Neural cell (in vitro differentiated cells): ENCODE results near the gene NELFA. TPM values are rescaled to one million over a fixed set of nuclear protein-coding genes. Genes with fewer than 3 reads are reported as not detected.

Experiments used
- H2AFZ ChIP-seq: fragments of 200-600, 300-800 bp; sonication (generic), shearing (Covaris generic); 2 replicates; pipeline ENCODE4 v1.6.0; 2014; ENCODE audit warnings: low read depth, mild to moderate bottlenecking, antibody characterized with exemption, low read length, moderate library complexity
- H3F3A ChIP-seq: fragments of 200-600 bp; shearing (Covaris generic); 2 replicates; pipeline ENCODE4 v1.6.1; 2016; ENCODE audit warnings: mild to moderate bottlenecking, moderate library complexity, mixed read lengths, antibody characterized with exemption, low read length; ENCODE audit not compliant: insufficient read depth, poor library complexity, severe bottlenecking
- H3K27ac ChIP-seq: fragments of 200-600, 300-800 bp; sonication (generic), shearing (Covaris generic); 2 replicates; pipeline ENCODE4 v1.5.1; 2014; ENCODE audit warnings: mild to moderate bottlenecking, low read length, moderate library complexity
- H3K27me3 ChIP-seq: fragments of 300-800, 200-600 bp; sonication (generic), shearing (Covaris generic); 2 replicates; pipeline ENCODE4 v1.6.0; 2014; ENCODE audit warnings: mild to moderate bottlenecking, low read depth, low read length, moderate library complexity; ENCODE audit not compliant: insufficient read depth
- H3K36me3 ChIP-seq: fragments of 300-800, 200-600 bp; sonication (generic), shearing (Covaris generic); 2 replicates; pipeline ENCODE4 v1.5.1; 2014; ENCODE audit warnings: mild to moderate bottlenecking, antibody characterized with exemption, low read length, moderate library complexity; ENCODE audit not compliant: insufficient read depth
- H3K4me2 ChIP-seq: fragments of 300-800, 200-600 bp; sonication (generic), shearing (Covaris generic); 2 replicates; pipeline ENCODE4 v1.6.0; 2014; ENCODE audit warnings: mild to moderate bottlenecking, low read length
- H3K4me3 ChIP-seq: fragments of 300-800, 200-600 bp; sonication (generic), shearing (Covaris generic); 2 replicates; pipeline ENCODE4 v1.5.1; 2014; ENCODE audit warnings: mild to moderate bottlenecking, low read length, moderate library complexity
- H3K79me2 ChIP-seq: fragments of 200-600 bp; shearing (Covaris generic); replicated peaks from 2 replicates; pipeline ENCODE4 v1.6.0; 2014; ENCODE audit warnings: mild to moderate bottlenecking, low read length, moderate library complexity; ENCODE audit not compliant: insufficient read depth
- H3K9ac ChIP-seq: fragments of 300-800, 200-600 bp; sonication (generic), shearing (Covaris generic); 2 replicates; pipeline ENCODE4 v1.6.1; 2016; ENCODE audit warnings: mild to moderate bottlenecking, low read length, mixed read lengths
- H3K9me2 ChIP-seq: fragments of 200-600 bp; shearing (Covaris generic); 2 replicates; pipeline ENCODE4 v1.6.1; 2016; ENCODE audit warnings: mild to moderate bottlenecking, low read length, mixed read lengths; ENCODE audit not compliant: insufficient read depth
- H3K9me3 ChIP-seq: fragments of 200-600, 300-800 bp; sonication (generic), shearing (Covaris generic); 2 replicates; pipeline ENCODE4 v1.6.1; 2016; ENCODE audit warnings: mild to moderate bottlenecking, mixed run types, low read length, moderate library complexity, mixed read lengths
- H4K20me1 ChIP-seq: fragments of 200-600 bp; shearing (Covaris generic); 2 replicates; pipeline ENCODE4 v1.6.1; 2016; ENCODE audit warnings: mild to moderate bottlenecking, mixed run types; ENCODE audit not compliant: insufficient read depth
- EP300 ChIP-seq: fragments of 450-650 bp; conservative IDR thresholded peaks from 2 replicates; pipeline ENCODE4 v1.6.1; 2014; ENCODE audit warnings: antibody characterized with exemption, mild to moderate bottlenecking, moderate library complexity; ENCODE audit not compliant: poor library complexity, severe bottlenecking
- EZH2 ChIP-seq: fragments of 200-600, 300-800 bp; shearing (Covaris generic), sonication (generic); IDR thresholded peaks from 2 replicates; pipeline ENCODE4 v1.6.1; 2014; ENCODE audit warnings: antibody characterized with exemption, low read length, borderline replicate concordance, mild to moderate bottlenecking; ENCODE audit not compliant: insufficient read depth, poor library complexity, severe bottlenecking
- MXI1 ChIP-seq: fragments of 450-650 bp; conservative IDR thresholded peaks from 2 replicates; pipeline ENCODE4 v1.6.1; 2014; ENCODE audit warnings: antibody characterized with exemption, mild to moderate bottlenecking; ENCODE audit not compliant: poor library complexity, severe bottlenecking
- POLR2AphosphoS5 ChIP-seq: IDR thresholded peaks from 2 replicates; pipeline ENCODE4 v1.6.1; 2012
- RAD21 ChIP-seq: fragments of 450-650 bp; conservative IDR thresholded peaks from 2 replicates; pipeline ENCODE4 v1.6.1; 2014; ENCODE audit warnings: antibody characterized with exemption, mild to moderate bottlenecking, moderate library complexity
- SMC3 ChIP-seq: fragments of 450-650 bp; conservative IDR thresholded peaks from 2 replicates; pipeline ENCODE4 v1.6.1; 2014; ENCODE audit warnings: antibody characterized with exemption, mild to moderate bottlenecking, moderate library complexity; ENCODE audit not compliant: poor library complexity
- TAF1 ChIP-seq: IDR thresholded peaks from 2 replicates; pipeline ENCODE4 v1.6.1; 2012; ENCODE audit warnings: low read depth
- polyA plus RNA-seq: library from polyadenylated mRNA; depleted of rRNA; stranded (reverse); fragments of >200 nt; gene quantifications from 2 replicates; pipeline ENCODE4 v1.2.3, GENCODE V29; 2014
- TF ChIP-seq, protein P1 (sequence below): IDR thresholded peaks from 2 replicates; pipeline ENCODE4 v1.6.1; 2012; ENCODE audit warnings: borderline replicate concordance
- TF ChIP-seq, protein P2 (sequence below): fragments of 450-650 bp; IDR thresholded peaks from 2 replicates; pipeline ENCODE4 v1.5.1; 2014; ENCODE audit warnings: antibody characterized with exemption, mild to moderate bottlenecking, moderate library complexity; ENCODE audit not compliant: poor library complexity, severe bottlenecking

The NELFA gene
- polyA plus RNA-seq, 1 donor from 2014 or later = 40.5 TPM

DNA sequence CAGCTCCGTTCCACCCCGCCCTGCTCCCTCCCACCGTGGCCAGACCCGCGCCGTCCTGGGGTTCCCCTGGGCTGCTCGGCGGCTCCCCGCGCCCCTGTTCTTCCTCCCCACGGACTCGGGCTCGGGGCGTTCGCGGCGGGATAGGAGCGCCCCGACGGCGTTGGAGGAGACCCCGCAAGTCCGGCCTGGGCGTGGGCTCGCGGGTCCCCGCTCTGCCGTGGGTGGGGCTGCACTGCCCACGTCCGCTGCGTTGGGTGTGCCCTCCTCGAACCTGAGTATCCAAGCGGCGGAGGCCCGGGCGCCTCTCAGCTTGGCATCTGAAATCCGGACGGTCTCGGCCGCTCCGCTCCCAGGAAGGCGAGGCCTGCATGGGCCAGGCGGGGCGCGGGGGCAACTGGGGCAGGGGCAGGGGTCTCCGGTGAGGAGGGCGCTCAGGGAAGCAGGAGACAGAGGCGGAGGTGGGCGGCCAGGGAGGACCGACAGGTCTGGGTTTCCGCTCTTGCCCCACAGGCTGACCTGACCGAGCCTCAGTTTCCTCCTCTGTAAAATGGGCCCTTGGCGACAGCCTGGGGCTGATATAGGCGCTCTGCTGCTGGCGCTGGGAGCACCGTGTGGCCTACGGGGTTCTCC, 38.4 kb upstream of the NELFA start:
- Histone ChIP-seq H3K79me2 (peaks cover 12% of the 10 kb centered on the region), H3K9me3 (no peaks in the 10 kb centered on the region), H3K9me2 (no peaks in the 10 kb centered on the region), H3K36me3 (no peaks in the 10 kb centered on the region), H2AFZ (no peak overlapping the region), H3K9ac (no peak overlapping the region), H3K4me3 (no peak overlapping the region), H3K4me2 (no peak overlapping the region), H3F3A (no peaks in the 10 kb centered on the region), H4K20me1 (no peaks in the 10 kb centered on the region), H3K27me3 (no peaks in the 10 kb centered on the region), H3K27ac (no peak overlapping the region)
- TF ChIP-seq, protein P1, sequence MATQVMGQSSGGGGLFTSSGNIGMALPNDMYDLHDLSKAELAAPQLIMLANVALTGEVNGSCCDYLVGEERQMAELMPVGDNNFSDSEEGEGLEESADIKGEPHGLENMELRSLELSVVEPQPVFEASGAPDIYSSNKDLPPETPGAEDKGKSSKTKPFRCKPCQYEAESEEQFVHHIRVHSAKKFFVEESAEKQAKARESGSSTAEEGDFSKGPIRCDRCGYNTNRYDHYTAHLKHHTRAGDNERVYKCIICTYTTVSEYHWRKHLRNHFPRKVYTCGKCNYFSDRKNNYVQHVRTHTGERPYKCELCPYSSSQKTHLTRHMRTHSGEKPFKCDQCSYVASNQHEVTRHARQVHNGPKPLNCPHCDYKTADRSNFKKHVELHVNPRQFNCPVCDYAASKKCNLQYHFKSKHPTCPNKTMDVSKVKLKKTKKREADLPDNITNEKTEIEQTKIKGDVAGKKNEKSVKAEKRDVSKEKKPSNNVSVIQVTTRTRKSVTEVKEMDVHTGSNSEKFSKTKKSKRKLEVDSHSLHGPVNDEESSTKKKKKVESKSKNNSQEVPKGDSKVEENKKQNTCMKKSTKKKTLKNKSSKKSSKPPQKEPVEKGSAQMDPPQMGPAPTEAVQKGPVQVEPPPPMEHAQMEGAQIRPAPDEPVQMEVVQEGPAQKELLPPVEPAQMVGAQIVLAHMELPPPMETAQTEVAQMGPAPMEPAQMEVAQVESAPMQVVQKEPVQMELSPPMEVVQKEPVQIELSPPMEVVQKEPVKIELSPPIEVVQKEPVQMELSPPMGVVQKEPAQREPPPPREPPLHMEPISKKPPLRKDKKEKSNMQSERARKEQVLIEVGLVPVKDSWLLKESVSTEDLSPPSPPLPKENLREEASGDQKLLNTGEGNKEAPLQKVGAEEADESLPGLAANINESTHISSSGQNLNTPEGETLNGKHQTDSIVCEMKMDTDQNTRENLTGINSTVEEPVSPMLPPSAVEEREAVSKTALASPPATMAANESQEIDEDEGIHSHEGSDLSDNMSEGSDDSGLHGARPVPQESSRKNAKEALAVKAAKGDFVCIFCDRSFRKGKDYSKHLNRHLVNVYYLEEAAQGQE = no peak
- TF ChIP-seq EZH2 = no peak

DNA sequence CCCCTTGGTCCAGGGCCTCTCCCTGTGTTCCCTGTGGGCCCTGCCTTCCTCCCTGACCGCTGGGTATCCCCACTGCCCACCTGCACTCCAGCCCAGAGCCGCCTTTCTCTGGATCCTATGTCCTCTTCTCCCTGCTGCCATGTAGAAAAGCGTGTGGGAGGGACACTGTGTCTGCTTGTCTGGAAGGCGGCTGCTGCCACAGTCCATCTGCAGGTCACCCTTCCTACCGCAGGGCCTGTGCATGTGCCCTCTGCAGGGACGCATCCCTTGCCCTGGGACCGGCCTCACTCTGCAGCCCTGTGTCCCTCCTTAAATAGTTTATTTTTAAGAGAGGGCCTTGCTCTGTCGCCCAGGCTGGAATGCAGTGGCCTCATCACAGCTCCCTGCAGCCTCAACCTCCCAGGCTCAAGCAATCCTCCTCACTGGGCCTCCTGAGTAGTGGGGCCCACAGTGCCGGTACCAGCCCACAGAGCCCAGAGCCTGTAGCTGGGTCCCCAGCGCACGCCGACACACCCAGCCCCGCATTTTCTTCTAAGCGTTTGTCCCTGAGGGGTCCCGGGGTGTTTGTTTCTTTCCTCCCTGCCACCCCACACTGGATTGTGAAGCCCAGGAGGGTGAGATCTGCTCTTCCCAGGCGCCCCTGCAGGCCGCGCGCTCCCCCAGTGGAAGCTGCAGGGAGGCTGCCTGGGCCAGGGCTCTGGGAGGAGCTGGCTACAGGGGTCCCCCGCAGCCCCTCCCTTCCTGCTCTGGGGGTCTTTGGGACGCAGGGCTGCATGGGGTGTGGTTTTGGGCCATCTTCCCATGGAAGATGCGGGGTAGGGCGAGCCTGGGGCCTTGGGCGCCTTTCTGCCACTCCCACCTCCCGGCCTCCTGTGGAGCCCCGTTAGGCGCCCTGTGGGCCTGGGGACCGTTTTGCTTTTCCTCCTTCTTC, 37.5 kb upstream of the NELFA start:
- Histone ChIP-seq H3K27me3 (peaks cover under 1% of the 10 kb centered on the region), H3K4me3 (no peak overlapping the region), H2AFZ (no peak overlapping the region), H3K4me2 (no peak overlapping the region), H3K79me2 (peaks cover 12% of the 10 kb centered on the region), H3K27ac (no peak overlapping the region), H3F3A (no peaks in the 10 kb centered on the region), H3K9ac (no peak overlapping the region), H3K9me3 (no peaks in the 10 kb centered on the region), H3K9me2 (no peaks in the 10 kb centered on the region), H3K36me3 (no peaks in the 10 kb centered on the region), H4K20me1 (no peaks in the 10 kb centered on the region)
- TF ChIP-seq EZH2 (no peak), TAF1 (no peak), RAD21 (no peak), SMC3 (no peak), MXI1 (no peak), POLR2AphosphoS5 (no peak), EP300 (no peak)
- TF ChIP-seq, protein P1 = no peak
- TF ChIP-seq, protein P2, sequence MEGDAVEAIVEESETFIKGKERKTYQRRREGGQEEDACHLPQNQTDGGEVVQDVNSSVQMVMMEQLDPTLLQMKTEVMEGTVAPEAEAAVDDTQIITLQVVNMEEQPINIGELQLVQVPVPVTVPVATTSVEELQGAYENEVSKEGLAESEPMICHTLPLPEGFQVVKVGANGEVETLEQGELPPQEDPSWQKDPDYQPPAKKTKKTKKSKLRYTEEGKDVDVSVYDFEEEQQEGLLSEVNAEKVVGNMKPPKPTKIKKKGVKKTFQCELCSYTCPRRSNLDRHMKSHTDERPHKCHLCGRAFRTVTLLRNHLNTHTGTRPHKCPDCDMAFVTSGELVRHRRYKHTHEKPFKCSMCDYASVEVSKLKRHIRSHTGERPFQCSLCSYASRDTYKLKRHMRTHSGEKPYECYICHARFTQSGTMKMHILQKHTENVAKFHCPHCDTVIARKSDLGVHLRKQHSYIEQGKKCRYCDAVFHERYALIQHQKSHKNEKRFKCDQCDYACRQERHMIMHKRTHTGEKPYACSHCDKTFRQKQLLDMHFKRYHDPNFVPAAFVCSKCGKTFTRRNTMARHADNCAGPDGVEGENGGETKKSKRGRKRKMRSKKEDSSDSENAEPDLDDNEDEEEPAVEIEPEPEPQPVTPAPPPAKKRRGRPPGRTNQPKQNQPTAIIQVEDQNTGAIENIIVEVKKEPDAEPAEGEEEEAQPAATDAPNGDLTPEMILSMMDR = no peak
